GM21528 (cell line): Measurements from ENCODE around the gene CDH8.

Experiments
- ATAC-seq: cut with Tn5 transposase; IDR thresholded peaks from one replicate; pipeline ENCODE4 v1.9.1; 2021; ENCODE audit warnings: mild to moderate bottlenecking, moderate library complexity; ENCODE audit not compliant: unreplicated experiment, low FRiP score

The CDH8 gene

GRCh38 chr16:62034231-62035114, 1.8 kb downstream of the CDH8 start:
- ATAC-seq, result no peak

DNA sequence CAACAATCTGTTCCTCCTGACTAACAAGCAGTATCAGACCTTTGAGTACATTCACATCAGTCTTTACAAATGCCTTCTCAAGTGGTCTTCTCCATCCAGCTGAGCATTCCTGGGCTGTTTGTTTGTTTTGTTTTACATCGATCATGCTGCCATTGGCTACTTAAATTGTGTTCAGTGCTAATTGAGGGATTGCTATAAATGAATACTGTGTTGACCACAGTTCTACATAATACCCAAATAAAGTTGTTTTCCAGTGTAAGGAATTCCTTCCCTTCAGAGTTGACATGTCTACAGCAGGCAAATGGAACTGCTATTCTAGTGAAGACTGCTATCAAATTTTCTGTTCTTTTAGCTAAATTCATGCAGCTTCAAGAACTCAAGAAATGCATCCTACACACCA, 3.2 kb downstream of the CDH8 start:
- no peak for ATAC-seq

DNA sequence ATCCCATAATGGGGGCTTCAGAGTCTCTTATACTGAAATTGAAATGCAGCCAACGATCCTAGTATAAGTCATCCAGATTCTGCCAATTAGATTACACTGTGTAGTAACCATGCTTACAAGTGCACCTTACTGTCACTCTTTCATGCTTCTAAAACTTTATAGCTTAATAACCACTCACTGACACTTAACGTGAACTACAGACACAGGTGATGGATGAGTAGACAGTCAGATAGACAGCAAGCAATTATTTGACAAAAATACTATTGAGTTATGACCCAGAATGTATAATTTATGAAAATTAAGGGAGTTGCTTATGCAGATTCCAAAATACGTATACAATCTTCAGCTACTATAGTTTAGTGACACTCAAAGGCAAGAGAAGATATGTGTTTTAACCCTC, 6.3 kb downstream of the CDH8 start:
- ATAC-seq, result no peak

GRCh38 chr16:62022688-62023087, 13.6 kb downstream of the CDH8 start:
- ATAC-seq, result no peak

GRCh38 chr16:62021161-62021581, 15.1 kb downstream of the CDH8 start:
- no peak for ATAC-seq

GRCh38 chr16:62020681-62021080, 15.6 kb downstream of the CDH8 start:
- no peak for ATAC-seq

DNA sequence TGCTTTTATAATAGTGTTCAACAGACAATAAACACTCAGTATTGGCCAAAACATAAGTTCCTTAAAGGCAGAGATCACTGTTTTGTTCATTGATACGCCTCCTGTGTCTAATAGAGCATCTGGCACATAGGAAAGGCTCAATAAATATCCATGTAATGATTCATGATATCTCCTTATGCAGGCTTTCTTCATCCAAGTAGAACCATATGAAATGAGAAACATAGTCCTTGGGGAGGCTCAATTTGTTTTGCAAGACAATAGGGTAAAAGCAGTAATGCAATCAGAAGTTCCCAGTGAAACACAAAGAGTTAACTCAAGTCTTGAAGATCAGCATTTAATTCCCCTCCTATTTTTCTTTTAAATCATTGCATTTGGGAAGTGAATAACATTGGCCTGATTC, 16.4 kb downstream of the CDH8 start:
- no peak for ATAC-seq

DNA sequence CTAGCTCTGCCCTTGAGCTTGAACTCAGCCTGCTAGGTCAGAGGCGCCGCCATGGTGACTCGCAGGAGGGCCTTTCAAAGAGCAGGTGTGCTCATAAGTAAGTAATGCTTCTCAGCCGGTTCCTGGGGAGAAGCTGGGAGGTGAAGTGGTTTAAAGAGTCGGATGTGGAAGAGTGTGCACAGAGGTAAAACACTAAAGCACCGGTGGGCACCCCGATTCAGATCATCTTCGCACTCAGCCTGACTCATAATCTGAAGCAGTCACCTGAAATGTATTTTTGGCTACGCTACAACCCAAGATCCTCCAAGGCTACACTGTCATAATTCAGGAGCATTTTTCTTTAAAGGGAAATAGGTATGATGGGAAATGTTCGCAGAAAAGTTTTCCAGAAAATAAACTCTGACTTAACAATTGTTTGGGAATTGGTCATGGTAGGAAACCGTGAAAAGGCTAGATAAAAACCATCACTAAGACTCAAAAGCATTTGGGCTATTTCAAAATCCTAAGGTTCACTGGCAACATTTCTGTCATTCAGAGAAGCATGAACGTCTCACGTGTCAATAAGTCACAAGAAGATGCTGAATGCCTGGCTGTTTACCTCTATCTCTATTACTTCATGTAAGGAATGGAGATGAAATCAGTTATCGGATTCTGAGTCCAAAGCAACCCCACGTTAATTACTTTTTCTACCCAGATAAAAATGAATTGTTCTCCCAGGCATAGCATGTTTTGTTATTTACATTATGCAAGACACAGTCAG, 17.8 kb downstream of the CDH8 start:
- no peak for ATAC-seq

DNA sequence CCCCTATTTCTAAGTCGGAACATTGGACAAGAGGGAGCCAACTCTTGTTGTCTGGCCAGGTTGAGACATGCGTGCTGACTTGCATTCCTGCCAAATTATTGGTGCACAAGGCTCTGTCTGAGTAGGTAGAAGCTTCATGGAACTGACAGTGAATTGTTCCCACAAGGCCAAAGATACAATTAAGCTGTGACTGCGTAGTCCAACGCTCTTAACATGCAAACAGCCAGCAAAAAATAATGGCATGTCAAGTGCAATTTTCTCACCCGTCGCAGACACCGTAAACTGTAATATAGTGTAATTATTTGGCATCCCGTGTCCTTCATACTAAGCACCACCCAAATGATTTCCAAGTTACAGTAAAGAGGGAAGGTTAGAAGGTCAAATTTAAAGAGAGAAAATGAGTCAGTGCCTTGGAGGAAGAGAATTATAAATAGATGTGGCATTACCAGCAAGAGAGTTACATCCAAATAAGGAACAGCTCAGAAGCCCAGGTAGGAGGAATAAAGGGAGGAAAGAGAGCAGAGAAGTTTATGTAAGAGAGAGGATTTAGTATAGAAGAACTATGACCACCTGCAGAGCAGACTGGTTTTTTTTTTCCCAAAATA, 21.8 kb downstream of the CDH8 start:
- no peak for ATAC-seq

DNA sequence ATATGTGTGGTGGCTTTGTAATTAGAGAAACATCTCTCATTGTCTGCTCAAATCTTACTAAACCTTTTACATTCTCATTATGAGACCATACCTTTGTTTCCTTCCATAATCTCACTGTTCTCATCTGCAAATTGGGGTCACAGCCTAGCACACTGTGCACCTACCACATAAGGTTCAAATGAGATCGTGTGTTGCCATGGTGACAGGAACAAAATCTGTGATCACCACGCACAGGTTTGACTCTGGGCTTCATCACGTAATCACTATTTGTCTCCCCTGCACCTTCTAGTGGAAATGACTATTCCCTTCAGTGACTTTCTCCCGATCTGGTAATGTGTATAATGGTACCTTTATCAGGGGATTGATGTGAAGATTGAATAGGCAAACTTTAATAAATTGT, 26.1 kb downstream of the CDH8 start:
- no peak for ATAC-seq

DNA sequence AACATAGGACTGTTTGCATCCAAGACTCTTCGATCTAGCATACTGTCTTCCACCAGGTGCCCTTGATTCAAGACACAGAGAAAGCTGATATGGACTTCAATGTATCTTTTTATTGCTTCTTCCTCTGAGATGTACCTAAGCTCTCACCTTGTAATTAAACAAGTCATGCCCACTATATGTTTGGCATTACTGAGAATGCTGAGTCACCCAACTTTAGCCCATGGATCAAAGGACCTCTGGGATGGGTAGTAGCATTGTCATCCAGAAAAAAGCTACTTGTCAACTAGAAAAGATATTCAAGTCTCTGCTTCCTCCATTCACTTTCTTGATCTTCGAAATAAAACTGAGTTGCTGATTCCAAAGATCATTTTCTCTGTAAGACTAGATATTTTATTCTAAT, 37.8 kb downstream of the CDH8 start:
- ATAC-seq, result no peak

DNA sequence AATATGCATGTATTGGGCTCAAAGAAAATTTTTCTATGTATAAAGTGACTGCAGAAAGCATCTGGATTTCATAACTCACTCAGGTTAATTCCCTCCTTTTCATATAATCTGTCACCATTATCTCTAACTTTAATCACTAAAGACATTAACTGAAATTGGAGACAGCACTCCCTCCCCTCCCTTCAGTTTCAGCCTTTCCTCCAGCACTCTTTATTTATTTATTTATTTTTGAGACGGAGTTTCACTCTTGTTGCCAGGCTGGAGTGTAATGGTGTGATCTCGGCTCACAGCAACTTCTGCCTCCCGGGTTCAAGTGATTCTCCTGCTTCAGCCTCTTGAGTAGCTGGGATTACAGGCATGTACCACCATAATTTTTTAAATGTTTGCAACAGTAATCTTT, 43.1 kb downstream of the CDH8 start:
- ATAC-seq, result no peak

GRCh38 chr16:61987474-61988012, 48.7 kb downstream of the CDH8 start:
- ATAC-seq, result no peak

DNA sequence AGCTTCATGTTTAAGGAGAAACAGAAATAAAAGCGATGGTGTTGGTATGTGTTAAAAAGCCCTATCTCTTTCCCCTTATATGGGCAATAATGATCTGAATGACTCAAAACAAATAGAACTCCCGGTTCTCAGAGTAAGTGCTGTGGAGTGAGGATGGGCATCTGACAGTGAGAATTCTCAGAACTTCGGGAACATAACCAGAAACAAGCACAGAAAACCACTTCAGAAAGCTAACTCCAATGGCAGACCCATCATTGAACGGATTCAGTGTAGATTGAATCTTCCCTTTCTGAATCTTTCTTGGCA, 67.2 kb downstream of the CDH8 start:
- ATAC-seq, result no peak

GRCh38 chr16:61968242-61969076, 67.8 kb downstream of the CDH8 start:
- ATAC-seq, result no peak

- no peak for ATAC-seq
These were observed 79.0 kb downstream of the CDH8 start for GRCh38 chr16:61957075-61957855.

GRCh38 chr16:61952841-61953240, 83.4 kb downstream of the CDH8 start:
- ATAC-seq, result no peak

DNA sequence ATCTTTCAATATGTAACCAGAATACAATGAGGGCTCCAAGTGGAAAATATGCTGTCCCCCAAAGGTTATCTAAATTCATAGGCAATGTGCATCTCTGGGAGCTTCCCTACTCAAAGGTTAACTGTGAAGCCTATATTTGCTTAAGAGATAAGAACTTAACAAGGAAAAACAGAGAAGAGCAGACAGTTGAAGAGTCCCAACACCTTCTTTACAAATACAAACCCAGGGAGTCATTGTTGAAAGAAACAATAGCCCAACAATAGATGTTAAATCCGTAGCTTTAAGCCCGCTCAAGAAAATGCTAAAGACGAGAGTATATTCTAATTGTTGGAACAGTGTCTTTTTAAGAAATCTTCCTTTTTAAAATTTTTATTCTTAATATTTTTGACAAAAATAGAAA, 87.8 kb downstream of the CDH8 start:
- no peak for ATAC-seq

DNA sequence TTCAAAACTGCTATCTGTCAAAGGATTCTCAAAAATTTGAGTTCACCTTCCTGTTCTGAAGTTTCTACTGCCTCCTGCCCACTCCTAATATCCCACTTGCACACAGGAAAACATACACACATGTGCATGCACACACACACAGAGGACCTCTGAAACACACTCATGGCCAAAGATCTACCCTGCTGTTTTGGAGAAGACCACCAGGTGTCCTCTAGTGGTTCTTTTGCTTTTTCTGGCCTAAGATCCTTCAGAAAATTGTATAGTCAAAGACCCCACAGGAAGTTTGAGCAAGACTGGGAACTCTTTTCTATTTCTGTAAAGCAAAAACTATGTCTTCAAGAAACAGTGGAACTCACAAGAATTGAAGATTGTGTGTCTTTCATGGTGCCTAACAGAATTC, 90.2 kb downstream of the CDH8 start:
- ATAC-seq, result no peak

GRCh38 chr16:61945511-61945910, 90.7 kb downstream of the CDH8 start:
- ATAC-seq, result no peak
